Stomach (tissue), 4 donors: ENCODE measurements around the gene DCTN4.

Source experiments
- CTCF ChIP-seq, 7 experiments: fragments of 450-650 bp in 4 of 7; fragments of 200-600 bp in 3 of 7; sonication (generic) in 3 of 7; IDR thresholded peaks; one replicate each; pipeline ENCODE4 v1.5.1; 2016 to 2019; ENCODE audit warnings: antibody characterized with exemption in 7 of 7, control low read depth in 2 of 7, mild to moderate bottlenecking in 1 of 7
- EP300 ChIP-seq: sonication (generic); formaldehyde crosslinking; IDR thresholded peaks from one replicate; pipeline ENCODE4 v1.6.1; 2017; ENCODE audit warnings: antibody characterized with exemption
- POLR2A ChIP-seq, 4 donors: fragments of 450-650 bp; IDR thresholded peaks; one replicate each; pipeline ENCODE4 v1.6.1; 2016; ENCODE audit warnings: antibody characterized with exemption in 4 of 4, control low read depth in 2 of 4, mild to moderate bottlenecking in 1 of 4, moderate library complexity in 1 of 4
- POLR2AphosphoS5 ChIP-seq, 3 donors: sonication (generic); formaldehyde crosslinking; IDR thresholded peaks; one replicate each; pipeline ENCODE4 v1.6.1; 2016; ENCODE audit warnings: antibody characterized with exemption in 3 of 3

DNA sequence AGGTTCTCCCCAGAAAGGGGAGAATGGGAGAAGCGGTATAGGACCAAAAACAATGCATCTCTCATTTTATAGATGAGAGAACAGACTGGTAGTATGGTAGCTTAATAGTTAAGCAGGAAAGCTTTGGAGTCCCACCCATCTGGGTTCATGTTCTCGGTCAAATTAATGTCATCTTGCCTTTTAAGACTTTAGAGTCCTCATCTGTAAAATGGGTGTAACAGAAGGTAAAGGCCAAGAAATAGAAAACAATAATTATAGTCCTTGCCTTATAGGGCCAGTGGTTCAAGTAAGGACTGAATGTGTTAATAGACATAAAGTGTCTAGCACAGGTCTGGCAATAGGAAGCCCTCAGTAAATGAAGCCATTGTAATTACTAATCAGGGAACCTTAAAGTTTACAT is 36.1 kb upstream of the DCTN4 start:
- no peak for TF ChIP-seq CTCF (IDR thresholded peaks at IDR 0.05)
- no peak for TF ChIP-seq POLR2AphosphoS5 (IDR thresholded peaks at IDR 0.05)
- no peak for TF ChIP-seq EP300
- TF ChIP-seq POLR2A (IDR thresholded peaks at IDR 0.05), result no peak
